MV-4-11 (cell line): ENCODE results near the gene PYGO2.

Experiments
- DNase-seq: peaks from one replicate; lab custom pipeline; 2025; lab: John Stamatoyannopoulos, UW

PYGO2 gene, protein sequence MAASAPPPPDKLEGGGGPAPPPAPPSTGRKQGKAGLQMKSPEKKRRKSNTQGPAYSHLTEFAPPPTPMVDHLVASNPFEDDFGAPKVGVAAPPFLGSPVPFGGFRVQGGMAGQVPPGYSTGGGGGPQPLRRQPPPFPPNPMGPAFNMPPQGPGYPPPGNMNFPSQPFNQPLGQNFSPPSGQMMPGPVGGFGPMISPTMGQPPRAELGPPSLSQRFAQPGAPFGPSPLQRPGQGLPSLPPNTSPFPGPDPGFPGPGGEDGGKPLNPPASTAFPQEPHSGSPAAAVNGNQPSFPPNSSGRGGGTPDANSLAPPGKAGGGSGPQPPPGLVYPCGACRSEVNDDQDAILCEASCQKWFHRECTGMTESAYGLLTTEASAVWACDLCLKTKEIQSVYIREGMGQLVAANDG

GRCh38 chr1:154961207-154962155, at the start of gene PYGO2:
Gene PYGO2 (minus strand): TSS chr1:154961782. CDS start chr1:154961576, 206 bp downstream.
- DNase-seq = peak; percentile 55

DNA sequence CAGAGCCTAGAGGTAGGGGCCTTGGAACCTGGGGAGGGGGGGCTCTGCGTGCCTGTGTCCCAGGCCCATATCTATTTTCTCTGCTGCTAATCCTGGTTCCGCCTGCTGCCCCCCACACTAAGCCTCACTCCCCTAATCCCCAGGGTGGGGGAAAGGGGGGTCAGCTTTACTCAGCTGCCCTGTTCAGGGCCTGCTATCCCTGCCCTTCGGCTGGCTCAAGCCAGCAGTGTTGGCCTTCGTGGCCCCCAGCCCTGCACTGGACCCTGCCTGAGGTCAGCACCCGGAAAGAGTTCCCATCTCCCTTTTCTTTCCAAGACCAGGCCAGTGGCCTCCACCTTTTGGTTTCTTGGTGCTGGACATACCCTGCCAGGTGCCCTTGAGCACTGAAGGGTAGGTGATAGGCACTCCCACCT, 49.4 kb upstream of the PYGO2 start:
- no peak for DNase-seq

DNA sequence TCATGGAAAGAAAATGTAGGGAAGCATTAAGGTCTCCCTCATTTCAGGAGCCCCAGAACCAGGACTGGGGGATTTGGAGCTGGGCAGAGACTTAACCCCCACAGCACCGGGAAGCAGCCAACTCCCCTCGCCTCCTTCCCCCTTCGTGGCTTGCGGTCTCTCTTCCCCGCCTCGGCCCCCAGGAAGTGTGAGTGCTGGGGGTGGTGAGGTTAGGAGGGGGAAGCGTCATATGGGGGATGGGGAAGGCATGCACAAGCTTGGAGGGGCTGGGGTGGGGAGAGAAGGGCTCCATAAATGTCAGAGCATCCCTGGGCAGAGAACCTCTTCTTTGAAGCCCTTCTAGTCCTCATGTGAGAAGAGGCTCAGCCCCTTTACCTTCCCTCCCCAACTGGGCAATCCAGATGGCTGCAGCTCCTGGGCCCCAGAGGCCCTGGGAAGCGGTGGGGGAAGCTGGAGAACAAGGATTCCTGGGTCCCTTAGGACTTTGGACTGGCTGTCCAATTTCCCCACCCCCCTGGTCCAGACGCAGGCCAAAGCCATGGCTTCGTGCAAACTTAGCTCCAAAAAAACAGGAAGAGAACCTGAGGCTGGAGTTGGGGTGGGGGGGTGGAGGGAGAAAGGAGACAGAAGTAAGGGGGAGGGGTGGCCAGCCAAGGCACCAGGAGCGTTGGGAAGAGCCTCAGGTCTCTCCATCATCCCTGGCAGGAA, 48.8 kb upstream of the PYGO2 start:
- DNase-seq = peak; percentile 65

- no peak for DNase-seq
These were observed 48.2 kb upstream of the PYGO2 start for GRCh38 chr1:155009742-155010141.

DNA sequence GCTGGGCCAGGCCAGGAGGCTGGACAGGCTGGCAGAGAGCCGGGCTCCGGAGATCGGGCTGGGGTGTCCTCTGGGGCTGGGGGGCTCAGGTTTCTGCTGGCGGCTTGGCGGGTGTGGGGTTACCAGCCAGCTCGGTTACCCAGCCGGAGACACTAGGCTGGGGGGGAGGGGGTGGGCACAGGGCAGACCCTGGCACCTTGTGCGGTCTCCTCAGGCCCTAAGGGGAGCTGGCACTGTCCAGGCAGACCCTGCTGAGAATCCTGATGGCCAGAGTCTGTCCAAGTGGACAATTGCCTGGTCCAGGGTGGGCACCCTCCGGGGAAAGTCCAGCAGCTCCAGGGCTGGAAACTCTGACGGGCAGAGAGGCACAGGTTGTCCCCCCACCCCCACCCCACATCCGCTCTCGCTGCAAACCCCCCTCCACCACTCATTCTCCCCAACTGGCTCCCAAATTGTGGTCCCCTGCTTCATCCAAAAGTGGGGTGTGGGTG, 47.7 kb upstream of the PYGO2 start:
- DNase-seq = no peak

DNA sequence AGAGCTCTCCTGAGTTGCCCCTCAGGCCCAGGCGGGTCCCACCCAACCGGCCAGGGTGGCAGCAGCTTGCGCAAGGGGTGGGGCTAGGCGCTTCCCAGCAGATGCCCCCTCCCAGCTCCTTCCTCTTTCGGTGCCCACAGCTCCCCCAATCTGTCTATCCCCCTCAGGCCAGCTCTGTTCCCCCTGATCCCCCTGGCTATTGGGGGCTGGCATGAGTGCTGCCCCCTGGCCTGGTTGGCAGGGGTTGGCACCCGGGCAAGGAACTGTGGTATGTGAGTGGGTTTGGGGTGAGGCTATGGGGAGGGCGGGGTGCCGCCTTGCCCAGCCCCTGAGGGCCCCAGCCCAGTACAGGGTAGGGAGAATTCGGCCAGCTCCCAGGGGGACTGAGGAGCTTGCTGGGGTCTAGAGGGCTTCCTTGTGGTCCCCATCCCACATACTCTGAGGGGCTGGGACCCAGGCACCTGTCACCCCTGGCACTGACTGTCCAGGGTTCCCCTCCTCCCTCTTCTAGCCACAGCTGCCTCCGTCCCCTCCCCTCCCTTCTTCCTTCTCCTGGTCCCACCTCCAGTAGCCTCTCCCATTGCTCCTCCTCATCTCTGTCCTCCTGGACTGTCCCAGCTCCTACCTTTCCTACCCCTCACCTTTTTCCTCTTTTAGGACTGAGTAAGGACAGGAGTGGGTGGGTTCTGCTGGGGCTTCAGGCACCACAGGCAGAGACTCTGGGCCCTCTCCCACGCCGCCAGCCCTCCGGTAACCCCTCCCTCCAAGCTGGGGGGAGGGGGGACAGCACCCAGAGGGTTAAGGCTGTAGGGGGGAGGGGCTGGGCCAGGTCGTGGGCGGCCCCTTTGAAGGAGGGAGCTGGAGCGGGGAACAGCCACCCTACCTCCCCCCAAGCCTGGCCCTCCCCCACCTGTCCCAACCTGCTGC, 46.7 kb upstream of the PYGO2 start:
- peak; percentile 69 for DNase-seq

- DNase-seq = no peak
These were observed 45.8 kb upstream of the PYGO2 start for GRCh38 chr1:155007251-155007828.

- DNase-seq = peak; percentile 82
These were observed 45.1 kb upstream of the PYGO2 start for GRCh38 chr1:155006601-155007101.

GRCh38 chr1:155005076-155006011, 43.8 kb upstream of the PYGO2 start:
- DNase-seq = no peak

GRCh38 chr1:155004352-155005075, 42.9 kb upstream of the PYGO2 start:
- DNase-seq = no peak

GRCh38 chr1:155003766-155004351, 42.3 kb upstream of the PYGO2 start:
- peak; percentile 22 for DNase-seq

- no peak for DNase-seq
These were observed 41.7 kb upstream of the PYGO2 start for GRCh38 chr1:155003227-155003765.

- no peak for DNase-seq
These were observed 41.1 kb upstream of the PYGO2 start, which contains the start of gene ZBTB7B for GRCh38 chr1:155002464-155003226. Gene ZBTB7B (plus strand): TSS chr1:155002802. CDS start chr1:155014661, 11,859 bp downstream.

- DNase-seq = peak; percentile 95
These were observed 40.3 kb upstream of the PYGO2 start for GRCh38 chr1:155001675-155002463.

DNA sequence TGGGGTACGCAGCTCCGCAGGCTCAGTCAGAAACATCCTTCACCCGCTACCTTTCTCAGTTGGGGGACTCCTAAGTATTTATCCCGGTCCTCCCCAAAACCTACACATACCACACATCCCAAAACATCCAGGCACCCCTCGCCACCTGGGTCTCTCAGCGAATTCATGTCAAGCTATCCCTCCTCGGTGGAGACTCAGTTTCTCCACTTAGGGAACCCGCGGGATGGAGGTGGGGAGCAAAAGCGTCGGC, 39.8 kb upstream of the PYGO2 start:
- DNase-seq = no peak

GRCh38 chr1:155000726-155001424, 39.3 kb upstream of the PYGO2 start:
- DNase-seq = peak; percentile 73
